Breast epithelium (tissue), 4 donors: ENCODE measurements around the gene TLX1. TPM values are rescaled to one million over a fixed set of nuclear protein-coding genes. Genes with fewer than 3 reads are reported as not detected.

Source experiments
- DNase-seq, 2 donors: peaks; one replicate each; pipeline ENCODE4 v3.0.0-alpha.2; 2019; ENCODE audit warnings: low spot score in 2 of 2
- H3K27ac ChIP-seq, 2 donors: fragments of 200-600 bp; sonication (generic) in 1 of 2; one replicate each; pipeline ENCODE4 v1.5.1; 2016 to 2019; ENCODE audit warnings: mild to moderate bottlenecking in 1 of 2
- H3K27me3 ChIP-seq, 2 donors: fragments of 200-600 bp; sonication (generic) in 1 of 2; one replicate each; pipeline versions ENCODE4 v1.5.1 to v1.6.0; 2017 to 2019; ENCODE audit warnings: control low read depth in 1 of 2, mild to moderate bottlenecking in 1 of 2
- H3K36me3 ChIP-seq: fragments of 200-600 bp; one replicate; pipeline ENCODE4 v1.5.1; 2019
- H3K4me1 ChIP-seq, 2 donors: fragments of 200-600 bp; sonication (generic); one replicate each; pipeline ENCODE4 v1.5.1; 2016 to 2019; ENCODE audit warnings: control low read depth in 1 of 2
- H3K4me3 ChIP-seq, 3 donors: fragments of 200-600 bp; sonication (generic); 1 replicate in 2 of 3; 2 replicates in 1 of 3; pipeline ENCODE4 v1.5.1; 2016 to 2019; ENCODE audit warnings: mild to moderate bottlenecking in 3 of 3, moderate library complexity in 2 of 3
- H3K9me3 ChIP-seq, 2 donors: fragments of 200-600 bp; sonication (generic) in 1 of 2; one replicate each; pipeline ENCODE4 v1.5.1; 2016 to 2019; ENCODE audit warnings: control low read depth in 1 of 2
- CTCF ChIP-seq, 3 donors: fragments of 450-650 bp; IDR thresholded peaks; one replicate each; pipeline ENCODE4 v1.5.1; 2016 to 2017; ENCODE audit warnings: antibody characterized with exemption in 3 of 3, mild to moderate bottlenecking in 3 of 3, moderate library complexity in 3 of 3
- POLR2A ChIP-seq: fragments of 450-650 bp; IDR thresholded peaks from one replicate; pipeline ENCODE4 v1.6.1; 2016; ENCODE audit warnings: antibody characterized with exemption, mild to moderate bottlenecking, moderate library complexity
- POLR2AphosphoS5 ChIP-seq, 3 donors: sonication (generic); formaldehyde crosslinking; IDR thresholded peaks; one replicate each; pipeline ENCODE4 v1.6.1; 2017; ENCODE audit warnings: antibody characterized with exemption in 3 of 3
- intact Hi-C: fragments of 100-400 bp; cut with DNase I; formaldehyde crosslinking; loops from one replicate; pipeline ENCODE4 v1.15.1; 2023; ENCODE audit warnings: low total_unique reads
- total RNA-seq, 3 donors: library from RNA; depleted of rRNA; stranded (reverse); fragments of >200 nt; gene quantifications; one replicate each; pipeline ENCODE4 v1.1.0, GENCODE V29; 2016

TLX1 gene
- total RNA-seq, 3 donors from 2014 or later, result not detected

- Histone ChIP-seq H3K27me3 (peaks cover 13 to 100% of the 10 kb centered on the region in 2 donors), H3K36me3 (no peaks in the 10 kb centered on the region), H3K27ac (no peak overlapping the region), H3K4me1 (peaks cover 0 to 6% of the 10 kb centered on the region in 2 donors), H3K4me3 (no peak overlapping the region), H3K9me3 (no peaks in the 10 kb centered on the region)
- TF ChIP-seq POLR2AphosphoS5 (IDR thresholded peaks at IDR 0.05) (no peak), POLR2A (no peak), CTCF (IDR thresholded peaks at IDR 0.05) (peak in 1 of 3 donors; percentile 19)
- DNase-seq, result no peak
- intact Hi-C loops, result no loop called here
Measured at GRCh38 chr10:101139421-101139911, 8.4 kb downstream of the TLX1 start.

- Histone ChIP-seq H3K27me3 (peaks cover 13 to 100% of the 10 kb centered on the region in 2 donors), H3K27ac (no peak overlapping the region), H3K4me3 (peak overlapping the region in 1 of 3 donors; percentile 23), H3K4me1 (peaks cover 0 to 6% of the 10 kb centered on the region in 2 donors), H3K36me3 (no peaks in the 10 kb centered on the region), H3K9me3 (no peaks in the 10 kb centered on the region)
- intact Hi-C loops, result no loop called here
- DNase-seq, result no peak
- no peak for TF ChIP-seq CTCF (IDR thresholded peaks at IDR 0.05)
- TF ChIP-seq POLR2AphosphoS5 (IDR thresholded peaks at IDR 0.05), result peak; percentile 62 to 84 (median 78)
Measured at GRCh38 chr10:101140084-101140949, 9.2 kb downstream of the TLX1 start.

GRCh38 chr10:101140950-101141615 lies 10.0 kb downstream of the TLX1 start:
- Histone ChIP-seq H3K4me3 (no peak overlapping the region), H3K9me3 (no peaks in the 10 kb centered on the region), H3K36me3 (no peaks in the 10 kb centered on the region), H3K27ac (no peak overlapping the region), H3K27me3 (peaks cover 18 to 100% of the 10 kb centered on the region in 2 donors), H3K4me1 (peaks cover 0 to 7% of the 10 kb centered on the region in 2 donors)
- TF ChIP-seq CTCF (IDR thresholded peaks at IDR 0.05) (no peak), POLR2A (no peak), POLR2AphosphoS5 (IDR thresholded peaks at IDR 0.05) (no peak)
- intact Hi-C loops, result no loop called here
- no peak for DNase-seq

GRCh38 chr10:101141616-101142532 lies 10.8 kb downstream of the TLX1 start:
- Histone ChIP-seq H3K9me3 (no peaks in the 10 kb centered on the region), H3K27me3 (peaks cover 22 to 100% of the 10 kb centered on the region in 2 donors), H3K4me3 (peak overlapping the region in 1 of 3 donors; percentile 10), H3K27ac (no peak overlapping the region), H3K4me1 (peaks cover 0 to 12% of the 10 kb centered on the region in 2 donors), H3K36me3 (no peaks in the 10 kb centered on the region)
- peak; percentile 57 to 81 for DNase-seq
- TF ChIP-seq POLR2AphosphoS5 (IDR thresholded peaks at IDR 0.05) (no peak), CTCF (IDR thresholded peaks at IDR 0.05) (peak; percentile 78 to 89 (median 89))
- intact Hi-C loops, result no loop called here
